Fibroblast of pulmonary artery (primary cell): Measurements from ENCODE around the gene APEH.
A peak's percentile ranks its signal among the peaks of the same experiment; 100 is the strongest.

ENCODE experiments used
- DNase-seq: peaks from one replicate; pipeline ENCODE4 v3.0.0-alpha.2; 2010; ENCODE audit warnings: low read depth
- H3K4me3 ChIP-seq: replicated peaks from 2 replicates; pipeline ENCODE4 v1.5.1; 2011; ENCODE audit warnings: low read depth, mild to moderate bottlenecking, control low read depth, low read length, moderate library complexity
- TF ChIP-seq, protein P1 (sequence below): IDR thresholded peaks from 2 replicates; pipeline ENCODE4 v1.5.1; 2011; ENCODE audit warnings: mild to moderate bottlenecking, control low read depth, low read length, inconsistent platforms; ENCODE audit errors: missing control alignments

Gene APEH

DNA sequence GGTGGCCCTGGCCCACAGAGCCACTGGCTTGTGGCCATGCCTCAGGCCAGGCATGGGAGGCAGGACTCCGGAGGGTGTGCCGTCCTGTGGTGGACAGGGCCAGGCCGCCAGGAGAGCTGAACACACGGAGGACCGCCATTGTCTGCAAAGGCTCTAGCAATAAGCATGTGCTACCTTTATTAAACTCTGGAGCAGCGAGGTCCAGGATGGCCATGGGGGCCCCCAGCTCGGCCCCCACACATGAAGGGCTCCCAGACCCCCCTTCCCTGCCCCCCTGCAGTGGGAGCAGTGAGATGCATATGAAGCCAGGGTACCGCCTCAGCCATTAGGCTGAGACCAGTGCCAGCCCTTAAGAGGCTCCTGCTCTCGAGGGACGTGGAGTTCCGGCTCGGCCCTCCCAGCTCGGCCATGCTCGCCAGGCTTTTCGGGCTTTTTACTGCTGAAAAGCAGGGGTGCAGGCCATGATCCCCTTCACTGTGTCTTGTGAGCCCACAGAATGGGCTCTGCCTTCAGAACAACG, 42.6 kb downstream of the APEH start:
- TF ChIP-seq, protein P1, sequence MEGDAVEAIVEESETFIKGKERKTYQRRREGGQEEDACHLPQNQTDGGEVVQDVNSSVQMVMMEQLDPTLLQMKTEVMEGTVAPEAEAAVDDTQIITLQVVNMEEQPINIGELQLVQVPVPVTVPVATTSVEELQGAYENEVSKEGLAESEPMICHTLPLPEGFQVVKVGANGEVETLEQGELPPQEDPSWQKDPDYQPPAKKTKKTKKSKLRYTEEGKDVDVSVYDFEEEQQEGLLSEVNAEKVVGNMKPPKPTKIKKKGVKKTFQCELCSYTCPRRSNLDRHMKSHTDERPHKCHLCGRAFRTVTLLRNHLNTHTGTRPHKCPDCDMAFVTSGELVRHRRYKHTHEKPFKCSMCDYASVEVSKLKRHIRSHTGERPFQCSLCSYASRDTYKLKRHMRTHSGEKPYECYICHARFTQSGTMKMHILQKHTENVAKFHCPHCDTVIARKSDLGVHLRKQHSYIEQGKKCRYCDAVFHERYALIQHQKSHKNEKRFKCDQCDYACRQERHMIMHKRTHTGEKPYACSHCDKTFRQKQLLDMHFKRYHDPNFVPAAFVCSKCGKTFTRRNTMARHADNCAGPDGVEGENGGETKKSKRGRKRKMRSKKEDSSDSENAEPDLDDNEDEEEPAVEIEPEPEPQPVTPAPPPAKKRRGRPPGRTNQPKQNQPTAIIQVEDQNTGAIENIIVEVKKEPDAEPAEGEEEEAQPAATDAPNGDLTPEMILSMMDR = no peak
- DNase-seq = no peak
- no peak overlapping the region for H3K4me3 ChIP-seq

DNA sequence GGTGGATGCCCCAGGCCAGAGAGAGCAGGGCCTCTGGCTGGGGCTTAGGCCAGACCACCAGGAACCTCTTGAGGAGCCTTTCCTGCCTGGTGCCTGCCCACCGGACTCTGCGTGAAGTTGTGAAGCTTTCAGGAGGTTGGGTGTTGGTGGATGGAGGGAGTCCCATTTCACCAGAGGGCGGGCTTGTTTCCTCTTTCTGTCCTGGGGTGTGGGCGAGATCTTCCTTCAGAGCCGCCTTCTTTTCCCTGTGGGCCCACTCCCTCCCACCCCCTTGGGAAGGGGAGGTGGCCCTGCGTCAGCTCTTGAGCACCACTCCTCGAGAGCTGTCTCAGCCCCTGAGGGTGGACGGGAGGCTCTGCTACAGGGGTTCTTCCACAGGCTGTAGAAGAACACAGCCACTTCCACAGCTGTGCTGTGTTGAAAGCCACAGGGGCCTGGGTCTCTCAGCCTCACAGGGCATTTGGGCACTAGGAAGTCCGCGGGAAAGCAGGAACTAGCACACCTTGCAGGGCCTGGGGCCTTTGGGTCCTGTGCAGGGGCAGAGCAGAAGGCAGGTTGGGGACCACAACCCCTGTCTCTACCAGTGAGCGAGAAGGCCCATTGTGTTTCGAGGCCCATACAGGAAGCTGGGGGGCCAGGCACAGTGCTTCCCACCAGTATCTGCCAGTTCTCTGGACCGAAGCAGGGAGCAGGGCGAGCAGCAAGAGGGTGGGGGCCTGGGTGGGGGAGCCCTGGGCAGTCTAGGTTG, 43.2 kb downstream of the APEH start:
- no peak for DNase-seq
- H3K4me3 ChIP-seq = no peak overlapping the region
- TF ChIP-seq, protein P1 = no peak

DNA sequence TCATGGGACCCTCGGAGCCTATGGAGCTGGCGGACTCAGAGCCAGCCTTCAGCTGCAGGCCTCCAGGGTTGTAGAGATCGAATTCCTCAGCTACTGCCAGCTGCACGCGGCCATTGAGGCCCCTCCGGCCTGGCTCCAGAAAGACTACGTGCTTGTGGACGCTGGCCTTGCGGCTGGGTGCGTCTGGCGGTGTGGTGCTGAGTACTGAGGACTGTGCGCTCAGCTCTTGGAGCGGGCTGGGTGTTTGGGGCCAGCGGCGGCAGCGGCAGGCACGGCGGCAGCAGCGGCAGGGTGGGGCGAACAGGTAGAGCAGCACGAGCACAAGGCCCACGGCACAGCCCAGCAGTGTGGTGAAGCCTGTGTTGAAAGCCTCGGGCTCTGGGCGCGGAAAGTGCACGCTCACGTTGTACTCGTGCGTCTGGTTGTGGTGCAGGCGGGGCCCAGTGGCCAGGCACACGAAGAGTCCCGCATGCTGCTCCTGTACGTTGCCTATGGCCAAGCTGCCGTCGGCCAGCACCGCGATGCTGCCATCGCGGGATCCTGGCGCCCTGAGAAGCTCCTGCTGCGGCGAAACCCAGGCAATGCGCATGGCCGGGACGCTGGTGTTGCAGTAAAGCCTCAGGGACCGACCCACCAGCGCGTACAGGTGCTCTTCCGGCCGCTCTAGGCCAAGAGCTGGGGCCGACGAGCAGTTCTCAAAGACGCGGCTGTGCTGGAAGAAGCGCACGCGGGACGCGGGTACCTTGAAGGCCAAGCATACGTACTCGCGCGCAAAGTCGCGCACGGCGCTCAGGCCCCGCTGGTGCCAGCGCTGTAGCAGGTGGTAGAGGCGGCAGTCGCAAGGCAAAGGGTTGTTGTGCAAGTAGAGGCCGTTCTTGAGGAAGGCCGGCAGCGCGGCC, 44.1 kb downstream of the APEH start:
- no peak for DNase-seq
- TF ChIP-seq, protein P1 = no peak
- no peak overlapping the region for H3K4me3 ChIP-seq

DNA sequence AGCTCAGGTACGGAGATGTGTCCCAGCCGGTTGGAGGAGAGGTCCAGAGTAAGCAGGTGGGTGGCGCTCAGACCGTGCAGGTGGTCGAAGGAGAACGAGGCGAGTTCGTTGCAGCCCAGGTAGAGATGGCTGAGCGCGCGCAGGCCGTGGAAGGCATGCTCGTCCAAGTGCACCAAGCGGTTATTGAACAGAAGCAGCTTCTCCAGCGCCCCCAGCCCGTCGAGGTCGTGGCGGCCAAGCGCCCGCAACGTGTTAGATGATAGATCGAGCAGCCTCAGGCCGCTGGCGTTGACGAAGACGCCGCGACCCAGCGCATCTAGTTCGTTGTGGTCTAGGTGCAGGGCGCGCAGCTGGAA, 44.7 kb downstream of the APEH start:
- peak overlapping the region; percentile 55 for H3K4me3 ChIP-seq
- DNase-seq = no peak
- TF ChIP-seq, protein P1 = no peak

DNA sequence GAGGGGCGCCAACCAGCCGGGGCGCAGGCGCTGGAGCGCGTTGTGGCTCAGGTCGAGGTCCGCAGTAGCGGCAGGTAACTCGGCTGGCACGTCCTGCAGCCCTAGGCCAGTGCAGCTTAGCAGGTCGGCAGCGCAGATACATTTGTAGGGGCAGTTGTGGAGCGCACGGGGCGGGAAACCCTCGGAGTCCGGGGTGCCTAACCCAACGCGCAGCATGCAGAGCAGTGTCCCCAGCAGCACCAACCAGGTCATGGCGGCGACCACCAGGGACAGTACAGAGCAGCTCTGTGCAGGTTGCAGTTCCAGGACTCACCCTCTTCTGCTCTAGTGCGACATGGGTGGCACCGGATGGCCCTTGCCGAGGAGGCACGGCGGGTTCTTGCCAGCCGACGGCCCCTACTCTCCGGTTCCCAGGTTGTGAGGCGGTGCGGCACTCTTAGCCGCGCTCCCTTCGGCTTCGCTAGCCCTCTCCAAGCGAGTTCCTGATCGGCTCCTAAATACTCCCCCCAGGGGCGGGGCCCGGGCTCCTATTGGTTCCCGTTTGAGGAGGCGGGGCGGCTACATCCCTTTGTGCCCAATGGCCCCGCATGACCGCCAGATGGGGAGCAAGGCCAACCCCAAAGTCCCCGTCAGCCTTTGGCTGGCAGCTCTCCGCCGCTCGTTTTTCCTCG, 45.2 kb downstream of the APEH start, which contains the start of gene AMIGO3:
TSS of gene AMIGO3 (minus strand) at position 471 of the 671 bp plus-strand sequence. CDS start at position 252, 219 bp downstream.
- TF ChIP-seq, protein P1 = peak; percentile 48
- DNase-seq = peak; percentile 89
- peak within 1 kb of the TSS; percentile 55 for H3K4me3 ChIP-seq

DNA sequence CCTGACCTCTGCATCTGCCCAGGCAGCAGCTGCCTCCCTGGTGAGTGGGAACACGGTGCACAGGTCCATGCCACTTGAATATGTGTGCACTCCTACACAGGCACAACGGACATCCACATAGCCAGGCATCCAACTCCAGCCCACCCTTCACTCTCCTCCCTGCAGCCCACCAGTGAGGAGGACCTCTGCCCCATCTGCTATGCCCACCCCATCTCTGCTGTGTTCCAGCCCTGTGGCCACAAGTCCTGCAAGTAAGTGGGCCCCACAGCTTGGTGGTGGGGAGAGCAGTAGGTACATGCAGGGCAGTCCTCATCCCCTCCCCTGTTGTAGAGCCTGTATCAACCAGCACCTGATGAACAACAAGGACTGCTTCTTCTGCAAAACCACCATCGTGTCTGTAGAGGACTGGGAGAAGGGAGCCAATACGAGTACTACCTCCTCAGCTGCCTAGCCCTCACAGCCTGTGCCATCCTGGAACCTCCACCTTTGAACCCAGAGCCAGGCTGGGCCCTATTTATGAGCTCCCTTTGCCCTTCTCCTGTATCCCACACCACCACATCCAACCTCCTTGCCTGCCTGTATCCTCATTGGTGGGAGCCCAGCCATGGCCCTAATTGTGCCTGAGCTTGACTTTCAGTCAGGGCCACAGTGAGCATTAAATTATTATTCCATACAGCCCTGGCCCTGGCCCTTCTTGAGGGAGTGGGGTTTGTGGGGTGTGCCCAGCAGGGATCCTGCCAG, 46.9 kb downstream of the APEH start:
- no peak for DNase-seq
- H3K4me3 ChIP-seq = no peak overlapping the region
- TF ChIP-seq, protein P1 = no peak
